SU-DHL-6 (cell line): ENCODE data around the gene PHAF1.

Experiments
- CTCF ChIP-seq: fragments of 200-600 bp; sonication (generic); IDR thresholded peaks from one replicate; pipeline ENCODE4 v1.5.1; 2017; ENCODE audit warnings: antibody characterized with exemption, mild to moderate bottlenecking, low read length, moderate library complexity; ENCODE audit not compliant: insufficient read depth, poor library complexity, severe bottlenecking
- EZH2phosphoT487 ChIP-seq: fragments of 200-600 bp; sonication (generic), shearing (Covaris generic); conservative IDR thresholded peaks from 2 replicates; pipeline ENCODE4 v1.6.1; 2018; ENCODE audit warnings: mild to moderate bottlenecking, antibody characterized with exemption, low read length, moderate library complexity, mixed read lengths

- TF ChIP-seq CTCF (no peak), EZH2phosphoT487 (no peak)
Observed at GRCh38 chr16:67082891-67083290, 26.9 kb upstream of the PHAF1 start.
